Upper lobe of left lung (tissue), 6 donors: Measurements from ENCODE around the gene CYB5R4. TPM values are rescaled to one million over a fixed set of nuclear protein-coding genes. Genes with fewer than 3 reads are reported as not detected.

ENCODE experiments used
- ATAC-seq, 2 donors: fragments of 200-7000 bp; cut with Tn5 transposase; one replicate each; pipeline ENCODE4 v1.9.1; 2022; ENCODE audit warnings: mild to moderate bottlenecking in 2 of 2, moderate library complexity in 2 of 2; ENCODE audit not compliant: low FRiP score in 2 of 2
- DNase-seq, 2 donors: peaks; one replicate each; pipeline ENCODE4 v3.0.0-alpha.2; 2019 to 2020
- H3K27ac ChIP-seq, 4 donors: fragments of 200-600 bp; sonication (generic); one replicate each; pipeline ENCODE4 v1.5.1; 2016 to 2019
- H3K27me3 ChIP-seq, 4 donors: fragments of 200-600 bp; sonication (generic); one replicate each; pipeline ENCODE4 v1.5.1; 2017 to 2019
- H3K36me3 ChIP-seq, 4 donors: fragments of 200-600 bp; sonication (generic); one replicate each; pipeline ENCODE4 v1.5.1; 2016 to 2019
- H3K4me1 ChIP-seq, 4 donors: fragments of 200-600 bp; sonication (generic); one replicate each; pipeline ENCODE4 v1.5.1; 2018 to 2019
- H3K4me3 ChIP-seq, 4 donors: fragments of 200-600 bp; sonication (generic); one replicate each; pipeline ENCODE4 v1.5.1; 2017 to 2019; ENCODE audit warnings: mild to moderate bottlenecking in 2 of 4, moderate library complexity in 1 of 4
- H3K9me3 ChIP-seq, 4 donors: fragments of 200-600 bp; sonication (generic); one replicate each; pipeline ENCODE4 v1.5.1; 2018 to 2019
- CTCF ChIP-seq, 6 experiments: fragments of 450-650 bp in 4 of 6; fragments of 200-600 bp in 2 of 6; sonication (generic) in 2 of 6; IDR thresholded peaks; one replicate each; pipeline ENCODE4 v1.5.1; 2016 to 2019; ENCODE audit warnings: antibody characterized with exemption in 6 of 6
- EP300 ChIP-seq, 4 donors: sonication (generic); formaldehyde crosslinking; IDR thresholded peaks; one replicate each; pipeline ENCODE4 v1.5.1; 2017; ENCODE audit warnings: antibody characterized with exemption in 4 of 4, control low read depth in 2 of 4
- POLR2A ChIP-seq, 4 donors: fragments of 450-650 bp; IDR thresholded peaks; one replicate each; pipeline ENCODE4 v1.5.1; 2016 to 2017; ENCODE audit warnings: antibody characterized with exemption in 4 of 4, mild to moderate bottlenecking in 2 of 4
- POLR2AphosphoS5 ChIP-seq, 2 donors: sonication (generic); formaldehyde crosslinking; IDR thresholded peaks; one replicate each; pipeline ENCODE4 v1.5.1; 2017; ENCODE audit warnings: antibody characterized with exemption in 2 of 2
- WGBS, 2 donors: methylation state at CpG; one replicate each; pipeline ENCODE4 v1.1.5; 2017 to 2018; 5-methylcytosine and 5-hydroxymethylcytosine counted together
- total RNA-seq, 6 donors: library from RNA; depleted of rRNA in 4 of 6; stranded (reverse); fragments of >200 nt in 4 of 6; gene quantifications; one replicate each; pipeline versions ENCODE4 v1.1.0 to v1.2.1, GENCODE V29; 2016 to 2021
- donor health status: DM: no; HTN: no; CAD: no; lungs with moderate emphysema.
- donor health status: DM: no; HTN: yes; CAD: no; lungs with severe emphysema.

Gene CYB5R4
- total RNA-seq, 6 donors from 2014 or later, result 5.2 to 25.8 (median 13.1) TPM

- H3K4me3 ChIP-seq, result no peak overlapping the region
- H3K27ac ChIP-seq, result no peak overlapping the region
- no peaks in the 10 kb centered on the region for H3K4me1 ChIP-seq
- no peaks in the 10 kb centered on the region for H3K9me3 ChIP-seq
- 71 to 78% methylated on average over 3 of the region's 3 CpGs for WGBS, 2 donors
- TF ChIP-seq POLR2AphosphoS5 (IDR thresholded peaks at IDR 0.05) (no peak), POLR2A (IDR thresholded peaks at IDR 0.05) (no peak), CTCF (IDR thresholded peaks at IDR 0.05) (no peak), EP300 (IDR thresholded peaks at IDR 0.05) (no peak)
- ATAC-seq (no peak), DNase-seq (no peak)
- H3K36me3 ChIP-seq, result peaks cover 8 to 22% (median 11%) of the 10 kb centered on the region in 4 donors
- H3K27me3 ChIP-seq, result no peaks in the 10 kb centered on the region
These were observed 93.3 kb downstream of the CYB5R4 start for GRCh38 chr6:83952830-83953229.

DNA sequence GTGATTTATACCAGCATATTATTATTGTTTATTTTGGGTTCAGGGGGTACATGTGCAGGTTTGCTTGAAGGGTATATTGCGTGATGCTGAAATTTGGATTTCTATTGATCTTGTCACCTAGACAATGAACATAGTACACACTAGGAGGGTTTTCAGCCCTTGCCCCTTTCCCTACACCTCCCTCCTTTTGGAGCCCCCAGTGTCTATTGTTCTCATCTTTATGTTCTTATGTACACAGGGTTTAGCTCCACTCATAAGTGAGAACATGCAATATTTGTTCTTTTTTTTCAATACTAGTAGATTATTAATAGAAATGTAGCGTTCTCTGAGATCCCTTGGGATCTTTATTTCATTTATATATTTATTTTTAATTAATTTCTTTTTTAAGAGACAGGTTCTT is 94.9 kb downstream of the CYB5R4 start:
- Histone ChIP-seq H3K4me1 (no peaks in the 10 kb centered on the region), H3K27ac (no peak overlapping the region), H3K36me3 (peaks cover 9 to 33% (median 16%) of the 10 kb centered on the region in 4 donors), H3K27me3 (no peaks in the 10 kb centered on the region), H3K9me3 (no peaks in the 10 kb centered on the region), H3K4me3 (no peak overlapping the region)
- DNase-seq (no peak), ATAC-seq (no peak)
- 84 to 91% methylated on average over 2 of the region's 2 CpGs for WGBS, 2 donors
- TF ChIP-seq CTCF (IDR thresholded peaks at IDR 0.05) (no peak), POLR2AphosphoS5 (IDR thresholded peaks at IDR 0.05) (no peak), POLR2A (IDR thresholded peaks at IDR 0.05) (no peak), EP300 (IDR thresholded peaks at IDR 0.05) (no peak)

- H3K36me3 ChIP-seq, result peaks cover 11 to 66% (median 21%) of the 10 kb centered on the region in 4 donors
These were observed 98.8 kb downstream of the CYB5R4 start for GRCh38 chr6:83958241-83958685.

DNA sequence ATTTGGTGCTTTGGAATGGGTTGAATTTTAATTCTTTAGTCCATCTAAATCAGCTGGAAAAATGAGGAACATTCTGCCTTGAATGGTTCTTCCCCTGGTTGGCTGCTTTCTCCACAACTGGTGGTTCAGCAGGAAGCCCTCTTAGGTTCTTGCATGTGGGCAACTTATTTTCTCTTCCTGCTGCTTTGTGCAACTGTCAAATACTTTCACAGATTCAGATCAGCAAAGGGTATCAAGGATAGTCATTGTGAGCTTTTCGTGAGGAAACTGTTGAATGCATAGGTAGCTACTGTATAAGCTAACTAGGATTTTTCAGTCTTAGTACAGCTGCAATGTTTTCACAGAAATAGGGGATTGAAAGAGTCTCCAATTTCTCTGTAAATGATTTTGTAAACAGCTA is 101.2 kb downstream of the CYB5R4 start:
- 58 to 69% methylated on average over 1 of the region's 1 CpG for WGBS, 2 donors
- Histone ChIP-seq H3K27ac (no peak overlapping the region), H3K27me3 (no peaks in the 10 kb centered on the region), H3K9me3 (peaks cover 0 to 6% (median 0%) of the 10 kb centered on the region in 4 donors), H3K36me3 (peaks cover 7 to 66% (median 26%) of the 10 kb centered on the region in 4 donors), H3K4me3 (no peak overlapping the region), H3K4me1 (no peaks in the 10 kb centered on the region)
- ATAC-seq (no peak), DNase-seq (no peak)
- TF ChIP-seq POLR2AphosphoS5 (IDR thresholded peaks at IDR 0.05) (no peak), POLR2A (IDR thresholded peaks at IDR 0.05) (no peak)

More at GRCh38 chr6:83958241-83958685, 98.8 kb downstream of the CYB5R4 start:
- Histone ChIP-seq H3K4me1 (no peaks in the 10 kb centered on the region), H3K9me3 (no peaks in the 10 kb centered on the region), H3K27ac (no peak overlapping the region), H3K27me3 (no peaks in the 10 kb centered on the region), H3K4me3 (no peak overlapping the region)
- WGBS, 2 donors, result 84 to 90% methylated on average over 3 of the region's 3 CpGs
- TF ChIP-seq EP300 (IDR thresholded peaks at IDR 0.05) (no peak), POLR2A (IDR thresholded peaks at IDR 0.05) (no peak), POLR2AphosphoS5 (IDR thresholded peaks at IDR 0.05) (no peak), CTCF (IDR thresholded peaks at IDR 0.05) (no peak)
- DNase-seq (no peak), ATAC-seq (no peak)

GRCh38 chr6:83962582-83962981 is 103.1 kb downstream of the CYB5R4 start:
- ATAC-seq, result no peak
- no peak overlapping the region for H3K4me3 ChIP-seq
- TF ChIP-seq CTCF (IDR thresholded peaks at IDR 0.05) (no peak), EP300 (IDR thresholded peaks at IDR 0.05) (no peak), POLR2AphosphoS5 (IDR thresholded peaks at IDR 0.05) (no peak), POLR2A (IDR thresholded peaks at IDR 0.05) (no peak)
- H3K27me3 ChIP-seq, result no peaks in the 10 kb centered on the region
- H3K9me3 ChIP-seq, result peaks cover 0 to 14% (median 6%) of the 10 kb centered on the region in 4 donors
- H3K27ac ChIP-seq, result no peak overlapping the region
- peaks cover 3 to 55% (median 21%) of the 10 kb centered on the region in 4 donors for H3K36me3 ChIP-seq
- no peak for DNase-seq
- no peaks in the 10 kb centered on the region for H3K4me1 ChIP-seq
